ENCODE data around the gene MSI2.

The MSI2 gene

GRCh38 chr17:57567251-57567650 is 310.9 kb downstream of the MSI2 start:
- DNase-seq, result no peak

- no peak for DNase-seq
These were observed 312.0 kb downstream of the MSI2 start for GRCh38 chr17:57568340-57568739.

DNA sequence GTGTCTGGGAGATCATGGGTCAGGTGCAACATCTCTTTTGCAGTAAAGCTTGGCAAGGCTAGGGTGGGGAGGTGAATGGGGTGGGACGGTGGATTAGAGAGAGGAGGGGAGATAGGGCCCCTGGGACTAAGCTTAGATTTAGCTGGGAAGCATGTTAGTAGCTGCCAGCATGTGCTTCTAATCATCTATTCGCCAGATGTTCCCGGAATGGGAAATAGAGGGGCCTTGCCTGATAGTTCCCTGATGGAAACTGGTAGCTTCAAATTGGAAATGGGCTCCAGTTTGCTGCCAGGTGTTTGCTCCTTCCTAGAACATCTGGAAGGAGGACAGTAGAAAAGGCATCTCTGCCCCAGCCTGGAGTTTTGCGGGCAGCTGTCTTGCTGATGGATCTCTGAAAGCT is 312.7 kb downstream of the MSI2 start:
- peak; percentile 31 for DNase-seq

DNA sequence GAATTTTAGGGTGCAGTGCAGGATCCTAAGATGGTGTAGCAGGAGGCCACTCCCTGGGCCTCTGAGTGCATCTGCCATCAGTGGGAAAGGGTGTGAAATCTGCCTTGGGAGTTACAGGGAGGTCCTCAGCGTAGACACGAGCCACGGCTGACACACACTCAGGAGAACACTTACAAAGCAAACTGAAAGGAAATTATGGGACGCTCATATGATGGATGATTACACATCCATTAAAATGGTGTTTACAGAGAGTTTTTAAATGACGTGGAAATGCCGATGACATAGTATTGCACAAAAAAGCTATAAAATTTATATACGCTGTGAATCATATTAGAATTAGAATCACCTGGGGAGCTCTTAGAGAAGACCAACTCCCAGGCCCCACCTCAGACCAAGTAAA is 313.5 kb downstream of the MSI2 start:
- DNase-seq, result no peak

DNA sequence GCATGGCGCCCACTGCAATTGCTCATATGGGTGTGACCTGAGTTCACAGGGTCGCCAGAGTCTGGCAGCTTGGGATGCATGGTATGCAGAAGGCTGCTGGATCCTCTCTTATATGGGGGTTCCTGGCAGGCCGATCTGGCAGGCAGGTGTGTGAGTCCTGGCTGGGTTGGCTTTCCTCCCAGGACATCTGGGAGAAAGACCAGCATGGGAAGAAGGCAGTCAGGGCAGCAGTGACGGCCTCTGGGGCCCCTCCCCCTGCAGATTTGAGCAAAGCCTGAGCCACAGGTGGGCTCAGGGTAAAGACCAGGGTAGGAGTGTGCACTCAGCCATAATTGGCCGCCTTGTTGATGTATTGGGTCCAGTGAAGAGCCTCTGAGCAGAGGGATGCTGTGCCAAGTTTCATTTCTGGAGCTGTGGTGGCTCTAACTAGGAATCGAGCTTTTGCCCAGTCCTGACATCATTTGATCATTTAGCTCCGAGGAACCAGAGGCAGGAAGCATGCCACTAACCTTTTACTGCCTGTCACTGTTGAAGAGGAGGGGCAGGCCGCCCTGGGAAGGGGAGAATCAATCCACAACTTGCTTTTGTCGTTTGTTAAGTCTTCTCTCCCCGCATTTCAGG is 314.5 kb downstream of the MSI2 start:
- DNase-seq, result no peak

GRCh38 chr17:57572062-57572461 is 315.7 kb downstream of the MSI2 start:
- no peak for DNase-seq

- no peak for DNase-seq
These were observed 316.3 kb downstream of the MSI2 start for GRCh38 chr17:57572600-57572999.

- no peak for DNase-seq
These were observed 317.8 kb downstream of the MSI2 start for GRCh38 chr17:57574040-57574513.

DNA sequence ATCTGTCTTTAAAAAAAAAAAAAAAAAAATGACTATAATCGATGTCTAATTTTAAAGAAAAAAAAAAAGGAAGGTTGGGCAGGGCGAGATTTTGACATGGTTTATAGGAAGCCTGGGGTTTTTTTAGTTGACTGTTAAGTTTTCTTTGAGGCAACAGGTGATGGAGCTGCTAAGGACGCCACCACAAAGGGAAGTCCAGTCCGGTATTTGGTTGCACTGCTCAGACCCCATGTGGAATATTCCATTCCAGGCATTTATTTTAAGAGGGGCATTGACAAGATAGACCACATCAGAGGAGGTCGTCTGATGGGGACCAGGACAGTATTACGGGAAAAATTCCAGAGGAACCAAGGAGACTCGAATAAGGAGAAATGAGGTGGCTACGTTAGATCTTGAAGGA is 320.4 kb downstream of the MSI2 start:
- no peak for DNase-seq

- no peak for DNase-seq
These were observed 321.7 kb downstream of the MSI2 start for GRCh38 chr17:57577751-57578607.

- DNase-seq, result peak; percentile 81
These were observed 322.4 kb downstream of the MSI2 start for GRCh38 chr17:57578608-57579225.

GRCh38 chr17:57579245-57579644 is 322.9 kb downstream of the MSI2 start:
- no peak for DNase-seq

GRCh38 chr17:57580055-57580739 is 323.9 kb downstream of the MSI2 start:
- DNase-seq, result no peak

DNA sequence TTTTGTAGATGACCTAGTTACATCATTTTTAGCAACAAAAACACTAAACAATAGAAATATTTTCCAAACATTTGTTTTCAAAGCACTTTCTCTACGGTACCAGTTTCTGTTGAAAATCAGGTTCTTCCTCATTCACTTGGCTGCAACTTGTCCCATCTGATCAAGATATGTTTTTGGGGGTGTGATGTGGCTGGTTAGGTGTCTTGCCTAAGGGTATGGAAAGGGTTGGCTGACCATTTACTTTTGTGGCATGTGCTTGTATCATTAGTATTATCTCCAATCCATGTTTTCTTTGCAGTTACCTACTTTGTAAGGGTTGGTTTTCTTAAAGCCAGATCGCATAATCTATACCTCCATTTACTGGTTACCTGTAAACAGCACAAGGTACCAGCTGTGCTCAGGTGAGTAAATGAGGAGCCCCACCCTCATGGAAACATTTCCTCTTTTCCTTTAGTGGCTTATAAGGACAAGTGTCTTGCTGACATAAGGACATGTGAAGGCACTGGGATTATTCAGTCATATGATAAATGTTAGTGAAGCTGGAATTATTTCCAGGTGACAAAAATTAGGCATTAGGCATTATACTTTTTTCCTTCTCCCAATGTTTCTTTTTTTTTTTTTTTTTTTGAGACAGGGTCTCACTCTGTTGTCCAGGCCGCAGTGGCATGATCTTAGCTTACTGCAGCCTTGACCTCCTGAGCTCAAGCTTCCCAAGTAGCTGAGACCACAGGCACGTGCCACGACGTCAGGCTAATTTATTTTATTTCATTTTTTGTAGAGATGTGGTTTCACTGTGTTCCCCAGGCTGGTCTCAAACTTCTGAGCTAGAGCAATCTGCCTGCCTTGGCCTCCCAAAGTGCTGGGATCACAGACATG is 326.8 kb downstream of the MSI2 start:
- DNase-seq, result no peak

GRCh38 chr17:57584050-57584551 is 327.8 kb downstream of the MSI2 start:
- DNase-seq, result no peak

DNA sequence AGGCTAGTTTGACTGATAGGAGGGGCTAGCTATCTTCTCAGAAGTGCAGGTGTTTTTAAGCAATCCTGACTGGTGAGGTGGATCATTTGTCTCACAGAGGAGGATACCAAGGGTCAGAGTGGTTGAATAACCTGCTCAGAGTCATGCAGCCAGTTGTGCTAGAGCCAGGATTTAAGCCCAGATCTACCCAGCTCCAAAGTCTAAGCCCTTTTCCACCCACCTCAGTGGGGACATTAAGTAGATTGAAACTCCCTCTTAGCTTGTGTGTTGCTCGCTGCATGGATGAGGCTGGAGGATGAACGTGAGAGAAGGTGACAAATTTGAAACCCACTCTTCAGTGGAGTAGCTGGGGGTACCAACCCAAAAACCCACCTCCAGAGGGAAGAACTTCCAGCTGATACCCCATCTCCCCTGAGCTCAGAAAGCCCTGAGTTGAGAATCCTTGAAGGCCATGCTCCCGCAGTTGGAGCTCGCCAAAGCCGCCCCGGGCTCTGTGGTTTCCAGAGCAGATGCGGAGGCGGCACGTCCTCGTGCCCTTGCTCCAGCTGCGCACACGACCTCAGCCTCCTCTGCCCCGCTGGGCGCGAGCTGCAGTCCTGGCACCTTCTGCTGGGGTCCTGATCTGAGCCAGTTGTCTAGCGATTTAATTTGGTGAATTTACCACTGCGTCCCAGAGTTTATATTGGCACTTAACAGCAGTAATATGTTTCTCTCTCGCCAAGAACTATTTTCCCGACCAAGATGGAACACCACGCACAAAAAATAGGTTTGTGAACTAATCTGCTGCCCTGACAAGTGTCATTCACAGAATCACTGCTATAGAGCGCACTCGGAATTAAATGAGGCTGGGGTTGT is 329.2 kb downstream of the MSI2 start:
- no peak for DNase-seq

DNA sequence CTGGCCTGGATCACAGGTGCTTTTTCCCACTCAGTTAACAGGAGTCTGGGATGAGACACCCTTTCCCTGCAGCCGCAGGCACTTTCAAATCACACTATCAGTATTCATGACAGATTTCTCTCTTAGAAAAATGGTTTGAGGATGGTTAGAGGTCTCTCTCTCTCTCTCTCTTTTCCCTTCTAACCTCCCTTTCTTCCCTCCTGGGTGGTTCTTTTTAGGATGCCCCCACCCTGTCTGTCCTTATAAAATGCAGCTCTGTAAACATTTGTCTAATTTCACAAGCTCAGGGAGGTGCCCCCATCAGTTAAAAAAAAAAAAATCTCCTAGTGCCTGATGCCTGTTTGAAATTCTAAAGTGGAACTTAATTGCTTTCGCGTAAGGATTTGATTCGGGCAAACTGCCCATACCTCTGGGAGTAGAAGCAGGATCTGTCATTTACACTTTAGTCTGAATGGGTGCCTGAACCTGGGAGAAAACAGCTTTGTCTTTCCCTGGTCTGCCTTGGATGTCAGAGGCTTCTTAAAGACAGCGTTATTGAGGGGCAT is 329.9 kb downstream of the MSI2 start:
- DNase-seq, result no peak

DNA sequence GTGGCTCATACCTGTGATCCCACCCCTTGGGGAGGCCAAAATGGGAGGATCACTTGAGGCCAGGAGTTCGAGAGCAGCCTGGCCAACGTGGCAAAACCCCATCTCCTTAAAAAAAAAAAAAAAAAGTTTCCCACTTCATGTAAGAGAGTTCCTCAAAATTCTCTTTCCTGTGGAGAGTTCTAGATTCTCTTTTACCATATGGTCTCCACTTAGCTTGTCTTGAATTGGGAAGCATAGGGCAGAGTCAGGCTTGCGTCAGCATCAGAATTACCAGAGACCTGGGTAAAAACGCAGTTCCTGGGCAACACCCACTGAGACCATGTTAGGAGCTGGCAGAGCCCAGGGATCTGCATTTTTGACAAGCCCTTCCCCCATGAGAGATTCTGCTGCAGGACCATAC is 330.4 kb downstream of the MSI2 start:
- no peak for DNase-seq

GRCh38 chr17:57587193-57587969 is 331.1 kb downstream of the MSI2 start:
- DNase-seq, result no peak

GRCh38 chr17:57588086-57588485 is 331.8 kb downstream of the MSI2 start:
- DNase-seq, result no peak
